22Rv1 (cell line): ENCODE measurements around the gene USP12.

Experiments used
- H3K27ac ChIP-seq: fragments of 450-650 bp; 2 replicates; pipeline ENCODE4 v1.5.1; 2017
- CTCF ChIP-seq: fragments of 450-650 bp; IDR thresholded peaks from 2 replicates; pipeline ENCODE4 v1.5.1; 2017; ENCODE audit warnings: mild to moderate bottlenecking
- ZFX ChIP-seq: fragments of 450-650 bp; IDR thresholded peaks from 2 replicates; pipeline ENCODE4 v1.6.1; 2017; ENCODE audit warnings: antibody characterized with exemption, borderline replicate concordance

The USP12 gene

GRCh38 chr13:27117952-27118351, 53.7 kb downstream of the USP12 start:
- no peak overlapping the region for H3K27ac ChIP-seq
- no peak for TF ChIP-seq ZFX

GRCh38 chr13:27117158-27117557, 54.5 kb downstream of the USP12 start:
- no peak for TF ChIP-seq CTCF
- no peak overlapping the region for H3K27ac ChIP-seq

GRCh38 chr13:27113436-27113835, 58.2 kb downstream of the USP12 start:
- H3K27ac ChIP-seq, result no peak overlapping the region
- TF ChIP-seq ZFX, result no peak
- no peak for TF ChIP-seq CTCF

GRCh38 chr13:27112006-27112405, 59.6 kb downstream of the USP12 start:
- TF ChIP-seq CTCF, result no peak
- no peak for TF ChIP-seq ZFX
- no peak overlapping the region for H3K27ac ChIP-seq

GRCh38 chr13:27110056-27110746, 61.4 kb downstream of the USP12 start:
- no peak for TF ChIP-seq ZFX
- no peak for TF ChIP-seq CTCF
- H3K27ac ChIP-seq, result no peak overlapping the region

GRCh38 chr13:27106144-27106543, 65.5 kb downstream of the USP12 start:
- H3K27ac ChIP-seq, result no peak overlapping the region

GRCh38 chr13:27104606-27105005, 67.0 kb downstream of the USP12 start:
- no peak for TF ChIP-seq ZFX
- no peak for TF ChIP-seq CTCF
- no peak overlapping the region for H3K27ac ChIP-seq

More at GRCh38 chr13:27106144-27106543, 65.5 kb downstream of the USP12 start:
- TF ChIP-seq CTCF (no peak), ZFX (no peak)

GRCh38 chr13:27101847-27102246, 69.8 kb downstream of the USP12 start:
- no peak overlapping the region for H3K27ac ChIP-seq
- no peak for TF ChIP-seq ZFX
- TF ChIP-seq CTCF, result no peak
